GM19351 (cell line): ENCODE data around the gene LMNTD2.
A peak's percentile ranks its signal among the peaks of the same experiment; 100 is the strongest.

Experiments used
- ATAC-seq: cut with Tn5 transposase; IDR thresholded peaks from one replicate; pipeline ENCODE4 v1.9.1; 2021; ENCODE audit warnings: mild to moderate bottlenecking, moderate library complexity; ENCODE audit not compliant: unreplicated experiment

LMNTD2 gene

DNA sequence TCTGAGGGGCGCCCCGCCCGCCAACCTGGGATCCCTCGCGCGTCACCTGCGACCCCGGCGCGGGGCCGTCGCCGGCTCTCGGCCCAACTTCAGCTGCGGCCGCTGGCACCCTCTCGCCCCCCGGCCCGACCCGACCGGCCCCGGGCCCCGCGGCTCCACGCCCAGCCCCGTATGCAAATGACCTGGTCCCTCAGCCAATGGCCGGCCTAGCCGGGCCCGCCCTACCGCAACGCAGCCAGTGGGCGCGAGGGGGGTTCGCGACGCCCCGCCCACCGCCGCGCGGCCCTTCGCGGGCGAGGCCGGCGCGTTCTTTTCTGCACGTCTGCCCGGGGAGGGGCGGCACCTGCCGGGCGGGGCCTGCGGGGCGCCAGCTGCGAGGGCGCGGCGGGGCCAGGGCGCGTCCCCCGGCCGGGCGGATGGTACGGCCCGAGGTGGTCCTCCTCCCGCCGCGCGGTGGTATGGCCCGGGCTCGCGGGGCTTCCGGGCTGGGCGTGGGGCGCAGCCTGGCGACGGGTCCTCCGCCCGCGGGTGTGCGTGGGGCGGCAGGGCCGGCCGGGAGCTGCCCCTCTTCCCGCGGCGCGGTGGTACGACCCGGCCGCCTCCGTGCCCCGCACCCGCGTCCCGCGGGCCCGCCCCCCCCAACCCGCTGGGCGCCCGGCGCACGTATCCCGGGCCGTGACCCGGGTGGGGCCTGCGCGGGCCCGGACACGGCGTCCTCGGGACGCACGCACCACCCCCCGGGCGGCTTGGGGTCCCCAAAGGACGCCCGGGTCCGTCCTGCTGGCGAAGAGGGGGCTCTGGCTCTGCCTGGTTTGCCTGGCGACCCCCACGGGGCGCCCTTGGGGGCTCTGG is 8.0 kb upstream of the LMNTD2 start:
- peak; percentile 90 for ATAC-seq

DNA sequence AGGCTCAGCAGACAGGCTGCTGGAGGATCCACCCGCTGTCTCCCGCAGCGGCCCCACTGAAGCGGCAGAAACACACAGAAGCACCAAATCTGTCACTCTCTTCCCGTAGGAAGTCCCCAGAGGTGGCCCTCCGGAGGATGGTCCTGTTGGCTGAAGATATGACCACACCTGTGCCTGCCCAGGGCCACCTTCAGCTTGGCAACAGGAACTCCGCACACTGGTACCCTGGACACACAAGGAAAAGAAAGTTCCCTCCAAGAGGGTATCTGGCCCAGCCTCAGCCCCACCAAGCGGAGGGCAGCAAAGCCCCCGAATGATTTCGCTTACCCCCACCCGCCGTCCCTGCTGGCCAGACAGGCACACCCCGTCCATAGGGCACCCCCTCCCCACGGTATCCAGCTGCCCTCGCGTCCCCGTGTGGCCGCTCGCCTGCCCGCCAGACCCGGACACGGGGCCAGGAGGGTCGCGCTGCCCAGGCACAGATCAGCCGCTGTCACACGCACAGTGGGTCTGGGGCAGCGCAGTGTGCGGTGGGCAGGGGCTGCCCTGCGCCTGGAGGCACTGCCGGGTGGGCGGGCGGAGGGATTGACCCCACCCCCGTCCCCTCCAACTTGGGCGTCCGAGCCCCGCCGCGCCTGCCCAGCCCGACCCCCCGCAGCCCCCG is 7.2 kb upstream of the LMNTD2 start:
- peak; percentile 15 for ATAC-seq

DNA sequence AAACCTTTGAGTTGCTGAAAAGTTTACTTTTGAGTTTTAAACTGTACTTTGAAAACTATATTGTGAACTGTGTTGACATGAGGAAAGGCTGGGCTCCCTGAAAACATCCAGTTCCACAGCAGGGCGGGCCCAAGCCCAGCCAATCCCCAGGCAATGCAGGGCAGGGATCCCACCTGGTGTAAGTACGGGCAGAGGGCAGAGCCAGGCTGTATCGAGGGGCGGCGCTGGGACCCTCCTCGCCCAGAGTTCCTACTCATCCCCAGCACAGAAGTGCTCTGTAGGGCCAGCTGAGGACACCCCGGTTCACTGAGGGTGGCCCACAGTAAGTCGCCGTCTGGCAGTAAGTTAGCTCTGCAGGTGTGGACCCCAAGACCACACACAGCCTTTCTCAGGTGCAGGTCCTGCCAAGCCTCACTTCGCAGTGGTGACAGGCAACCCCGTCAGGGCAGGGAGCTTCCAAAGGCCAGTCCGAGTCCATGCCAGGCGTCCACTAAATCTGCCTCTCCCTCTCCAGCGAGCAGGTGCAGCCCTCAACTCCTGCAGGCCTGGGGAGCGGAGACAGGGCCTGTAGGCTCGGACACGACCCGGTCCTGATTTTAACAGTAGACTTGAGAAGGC is 6.6 kb upstream of the LMNTD2 start:
- ATAC-seq: no peak

GRCh38 chr11:565921-566509 is 5.5 kb upstream of the LMNTD2 start:
- no peak for ATAC-seq

GRCh38 chr11:563812-564578 is 3.5 kb upstream of the LMNTD2 start:
- no peak for ATAC-seq

GRCh38 chr11:563066-563811 is 2.7 kb upstream of the LMNTD2 start:
- ATAC-seq: no peak

DNA sequence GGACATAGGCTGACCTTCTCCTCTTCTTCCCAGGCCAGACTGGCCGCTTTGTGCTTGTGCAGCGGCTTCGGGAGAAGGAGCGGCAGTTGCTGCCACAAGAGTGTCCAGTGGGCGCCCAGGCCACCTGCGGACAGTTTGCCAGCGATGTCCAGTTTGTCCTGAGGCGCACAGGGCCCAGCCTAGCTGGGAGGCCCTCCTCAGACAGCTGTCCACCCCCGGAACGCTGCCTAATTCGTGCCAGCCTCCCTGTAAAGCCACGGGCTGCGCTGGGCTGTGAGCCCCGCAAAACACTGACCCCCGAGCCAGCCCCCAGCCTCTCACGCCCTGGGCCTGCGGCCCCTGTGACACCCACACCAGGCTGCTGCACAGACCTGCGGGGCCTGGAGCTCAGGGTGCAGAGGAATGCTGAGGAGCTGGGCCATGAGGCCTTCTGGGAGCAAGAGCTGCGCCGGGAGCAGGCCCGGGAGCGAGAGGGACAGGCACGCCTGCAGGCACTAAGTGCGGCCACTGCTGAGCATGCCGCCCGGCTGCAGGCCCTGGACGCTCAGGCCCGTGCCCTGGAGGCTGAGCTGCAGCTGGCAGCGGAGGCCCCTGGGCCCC is 1.6 kb upstream of the LMNTD2 start:
- no peak for ATAC-seq

GRCh38 chr11:561148-562003 is 838 bp upstream of the LMNTD2 start:
- peak; percentile 10 for ATAC-seq

- no peak for ATAC-seq
These were observed 730 bp downstream of the LMNTD2 start for GRCh38 chr11:559712-560304.

- ATAC-seq: no peak
These were observed 1.4 kb downstream of the LMNTD2 start for GRCh38 chr11:559020-559620.

GRCh38 chr11:558503-558902 is 2.0 kb downstream of the LMNTD2 start:
- ATAC-seq: no peak

DNA sequence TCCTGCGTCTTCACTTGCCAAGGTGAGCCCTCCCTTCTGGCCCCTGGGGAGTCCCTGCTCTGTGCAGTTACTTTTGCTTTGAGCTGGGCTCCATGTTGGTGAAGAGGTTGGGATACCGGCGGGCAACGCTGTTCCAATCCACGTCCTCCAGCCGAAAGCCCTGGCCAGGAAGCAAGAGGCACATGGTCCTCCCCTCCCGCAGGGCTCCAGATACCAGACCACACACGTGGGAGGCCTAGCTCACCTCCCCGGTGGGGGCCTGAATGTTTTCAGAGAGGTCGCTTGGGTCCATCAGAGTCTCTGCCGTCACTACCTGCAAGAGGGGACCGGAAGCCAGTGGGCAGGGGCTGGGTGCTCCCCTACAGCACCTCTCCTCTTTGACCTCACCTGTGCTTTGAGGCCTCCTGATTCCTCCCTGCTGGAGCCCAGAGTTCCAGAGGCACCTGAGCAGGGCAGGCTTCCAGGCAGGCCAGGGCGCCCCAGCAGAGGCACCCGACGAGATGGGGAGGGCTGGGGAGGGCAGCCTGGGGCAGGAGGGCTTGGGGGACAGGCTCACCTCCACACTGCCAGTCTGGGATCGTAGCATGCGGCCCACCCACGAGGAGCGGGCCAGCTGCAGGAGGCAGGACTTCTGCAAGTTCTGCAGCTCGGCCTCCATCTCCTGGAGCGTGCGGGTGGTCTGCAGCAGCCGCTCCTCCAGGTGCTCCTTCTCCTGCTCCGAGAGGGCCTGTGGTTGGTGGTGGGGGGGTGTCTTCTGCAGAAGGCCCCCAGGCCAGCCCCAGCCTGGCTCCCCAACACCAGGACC is 3.0 kb downstream of the LMNTD2 start:
- no peak for ATAC-seq

DNA sequence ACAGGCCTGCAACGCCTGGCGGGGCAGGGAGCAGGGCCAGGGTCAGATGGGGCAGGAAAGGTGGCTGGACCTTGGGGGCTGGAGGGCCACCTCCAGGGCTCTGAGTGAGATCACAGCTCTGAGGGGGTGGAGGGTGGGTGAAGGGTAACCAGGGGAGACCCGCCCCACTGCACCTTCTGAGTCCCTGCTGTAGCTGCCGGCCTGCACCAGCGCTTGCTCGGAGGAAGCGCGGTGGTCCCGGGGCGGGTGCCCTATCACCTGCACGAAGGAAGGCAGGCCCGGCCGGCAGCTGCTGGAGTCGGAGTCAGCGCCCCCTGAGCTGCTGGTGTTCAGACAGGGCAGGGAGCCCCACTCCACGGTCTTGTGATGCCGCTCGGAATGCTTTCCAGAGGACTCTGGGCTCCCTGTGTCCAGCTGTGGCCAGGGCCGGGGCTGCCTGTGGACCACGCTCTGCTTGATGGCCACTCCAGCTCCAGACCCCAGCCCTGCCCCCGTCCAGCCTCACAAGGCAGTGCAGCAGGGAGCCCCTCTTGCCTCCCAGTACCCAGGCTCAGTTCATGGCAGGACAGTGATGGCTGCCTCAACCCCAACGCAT is 3.8 kb downstream of the LMNTD2 start:
- ATAC-seq: no peak

- no peak for ATAC-seq
These were observed 4.5 kb downstream of the LMNTD2 start for GRCh38 chr11:555780-556661.

DNA sequence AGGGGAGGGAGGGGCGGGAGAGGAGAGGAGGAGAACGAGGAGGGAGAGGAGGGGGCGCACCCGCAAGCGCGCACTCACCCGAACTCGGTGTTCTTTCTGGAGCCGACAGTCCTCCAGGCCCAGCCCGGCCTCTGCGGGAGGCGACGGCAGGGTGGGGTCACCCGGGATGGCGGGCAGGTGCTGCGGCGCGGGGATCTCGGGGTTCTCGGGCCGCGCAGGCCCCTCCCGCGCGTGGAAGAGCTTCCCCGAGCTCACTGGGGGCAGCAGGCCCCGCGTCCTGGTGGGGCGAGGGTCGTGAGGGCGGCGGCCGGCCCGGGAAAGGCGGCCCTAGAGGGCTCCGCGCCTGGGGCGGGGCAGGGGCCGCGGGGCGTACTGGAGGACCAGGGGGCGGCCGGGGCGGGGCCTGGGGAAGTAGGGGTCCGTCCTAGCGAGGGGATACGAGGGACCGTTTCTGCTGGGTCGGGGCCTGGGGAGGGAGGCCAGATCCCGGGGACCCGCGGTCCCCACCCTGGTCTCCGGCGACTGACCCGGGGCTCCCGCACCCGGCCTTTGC is 5.2 kb downstream of the LMNTD2 start:
- no peak for ATAC-seq
